Activated T-cell treated with anti-CD3 and anti-CD28 coated beads, Interleukin-2, amount 50 U/mL, for 72 hours (primary cell): Measurements from ENCODE around the gene CTXND1. TPM values are rescaled to one million over a fixed set of nuclear protein-coding genes. Genes with fewer than 3 reads are reported as not detected.
A peak's percentile ranks its signal among the peaks of the same experiment; 100 is the strongest.

Source experiments
- ATAC-seq, 2 donors: fragments of 150-1000 bp; cut with Tn5 transposase; replicated peaks in 1 of 2; 2 replicates each; pipeline ENCODE4 v1.10.0; 2021; ENCODE audit warnings: moderate library complexity in 2 of 2, mild to moderate bottlenecking in 1 of 2
- DNase-seq, 2 donors: peaks; one replicate each; pipeline ENCODE4 v3.0.0; 2021 to 2022; ENCODE audit warnings: mixed read lengths in 1 of 2
- H3K27ac Mint-ChIP-seq: one replicate; pipeline ENCODE4 v1.8.0; 2022; ENCODE audit warnings: mild to moderate bottlenecking, moderate library complexity, mixed read lengths
- H3K27me3 Mint-ChIP-seq: one replicate; pipeline ENCODE4 v1.8.0; 2022; ENCODE audit warnings: low read depth, mixed read lengths
- H3K36me3 Mint-ChIP-seq, 2 donors: one replicate each; pipeline ENCODE4 v1.8.0; 2022; ENCODE audit warnings: mixed read lengths in 2 of 2, mild to moderate bottlenecking in 1 of 2; ENCODE audit not compliant: insufficient read depth in 2 of 2
- H3K4me1 Mint-ChIP-seq: one replicate; pipeline ENCODE4 v1.8.0; 2022; ENCODE audit warnings: low read depth, mixed read lengths
- H3K4me3 Mint-ChIP-seq, 2 donors: one replicate each; pipeline ENCODE4 v1.8.0; 2022; ENCODE audit warnings: mild to moderate bottlenecking in 2 of 2, mixed read lengths in 2 of 2, moderate library complexity in 2 of 2
- H3K9me3 Mint-ChIP-seq, 2 donors: one replicate each; pipeline ENCODE4 v1.8.0; 2022; ENCODE audit warnings: mixed read lengths in 2 of 2
- total RNA-seq, 2 donors: library from RNA; stranded (reverse); gene quantifications; one replicate each; pipeline ENCODE4 v1.2.3, GENCODE V29; 2022

Gene CTXND1
- total RNA-seq, 2 donors from 2014 or later, result not detected

DNA sequence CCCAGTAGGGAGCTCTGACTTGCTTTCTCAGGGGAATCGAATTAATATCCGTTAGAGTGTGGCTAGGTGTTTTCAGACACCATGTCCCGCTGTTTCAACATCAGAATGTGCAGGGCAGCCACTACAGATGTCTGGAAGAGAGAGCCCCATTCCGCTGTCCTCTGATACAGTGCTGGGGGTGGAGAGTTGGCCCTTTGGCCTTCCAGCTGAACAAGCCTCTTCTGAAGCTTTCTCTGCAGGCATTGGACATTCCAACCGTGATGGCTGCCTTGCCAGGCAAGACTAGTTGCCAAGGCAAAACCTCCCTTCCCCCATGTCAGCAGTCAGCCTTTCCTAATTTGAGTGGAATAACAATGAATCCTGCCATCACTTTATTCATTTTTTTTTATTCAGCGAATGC lies 97.7 kb downstream of the CTXND1 start:
- peaks cover 36% of the 10 kb centered on the region for H3K4me1 Mint-ChIP-seq
- H3K27ac Mint-ChIP-seq, result peak overlapping the region; percentile 11

DNA sequence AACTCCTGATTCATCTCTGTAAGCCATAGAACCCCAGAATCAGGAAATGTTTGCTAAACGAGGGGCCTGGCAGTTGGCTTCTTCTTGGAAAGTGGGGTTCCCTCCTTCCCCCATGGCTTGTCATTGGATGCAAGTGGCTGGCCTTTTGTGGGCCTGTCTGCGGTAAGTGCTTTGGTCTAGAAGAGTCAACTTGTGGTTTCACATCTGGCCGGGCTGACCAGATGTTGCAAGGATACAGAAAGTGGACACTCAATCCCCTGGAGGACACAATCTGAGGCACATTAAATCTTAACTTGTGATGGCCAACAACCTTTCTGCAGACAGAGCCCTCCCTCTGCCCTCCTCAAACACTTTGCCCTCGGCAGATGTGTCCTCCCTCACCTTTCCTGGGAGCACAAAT lies 98.1 kb downstream of the CTXND1 start:
- H3K4me3 Mint-ChIP-seq, result peak overlapping the region; percentile 81 to 91
- H3K9me3 Mint-ChIP-seq, result no peaks in the 10 kb centered on the region
- H3K4me1 Mint-ChIP-seq, result peaks cover 33% of the 10 kb centered on the region
- no peak for ATAC-seq
- H3K27me3 Mint-ChIP-seq, result no peaks in the 10 kb centered on the region
- H3K36me3 Mint-ChIP-seq, result no peaks in the 10 kb centered on the region
- DNase-seq, result no peak
- H3K27ac Mint-ChIP-seq, result peak overlapping the region; percentile 88

More for the DNA sequence above, 97.7 kb downstream of the CTXND1 start:
- Mint-ChIP-seq H3K27me3 (no peaks in the 10 kb centered on the region), H3K36me3 (peaks cover under 1 to 1% of the 10 kb centered on the region in 2 donors), H3K4me3 (peak overlapping the region; percentile 81 to 91), H3K9me3 (no peaks in the 10 kb centered on the region)
- no peak for DNase-seq
- no peak for ATAC-seq

DNA sequence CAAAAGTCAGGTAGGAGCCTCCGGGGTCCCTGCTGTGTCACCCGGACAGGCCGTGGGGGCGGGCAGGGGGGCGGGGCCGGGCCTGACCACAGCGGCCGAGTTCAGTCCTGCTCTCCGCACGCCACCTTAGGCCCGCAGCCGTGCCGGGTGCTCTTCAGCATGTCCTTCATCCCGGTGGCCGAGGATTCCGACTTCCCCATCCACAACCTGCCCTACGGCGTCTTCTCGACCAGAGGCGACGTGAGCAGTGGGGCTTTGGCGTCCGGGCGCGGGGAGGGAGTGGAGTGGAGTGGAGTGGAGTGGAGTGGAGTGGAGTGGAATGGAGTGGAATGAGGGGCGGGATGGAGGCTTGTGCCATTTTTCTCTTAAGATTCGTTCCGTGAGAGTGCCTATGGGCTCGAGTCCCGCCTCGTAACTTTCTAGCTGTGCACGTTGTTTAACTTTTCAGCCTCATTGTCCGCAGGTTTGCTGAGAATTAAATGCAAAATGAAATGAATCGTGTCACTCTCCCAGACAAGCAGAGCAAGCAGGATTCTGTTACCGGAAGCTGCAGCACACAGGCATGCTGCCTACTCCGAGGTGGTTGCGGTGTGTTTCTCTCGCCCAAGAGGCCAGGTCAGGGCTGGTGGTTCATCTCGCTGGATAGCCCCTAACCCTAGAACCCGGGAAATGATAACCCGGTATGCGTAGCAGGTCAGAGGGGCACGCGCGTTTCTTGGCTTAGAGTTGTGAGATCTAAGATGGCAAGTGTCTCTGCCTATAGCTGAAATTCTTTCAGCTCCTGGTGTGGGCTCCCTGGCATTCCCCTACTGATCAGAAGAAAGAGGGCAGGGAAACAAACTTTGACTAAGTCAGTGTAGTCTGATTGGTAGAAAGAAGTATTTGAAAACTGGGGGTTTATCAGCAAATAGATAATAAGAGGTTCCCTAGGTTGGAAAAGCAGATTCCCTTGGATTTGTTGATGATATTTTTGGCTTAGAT lies 98.8 kb downstream of the CTXND1 start, which contains the start of gene FAH:
TSS of gene FAH (plus strand) at position 104 of the 981 bp plus-strand sequence. CDS start at position 160, 56 bp downstream.
- Mint-ChIP-seq H3K9me3 (no peaks in the 10 kb centered on the region), H3K27me3 (no peaks in the 10 kb centered on the region), H3K36me3 (no peaks in the 10 kb centered on the region), H3K27ac (peak within 1 kb of the TSS; percentile 88), H3K4me1 (peaks cover 33% of the 10 kb centered on the region), H3K4me3 (peak within 1 kb of the TSS; percentile 81 to 91)
- peak; percentile 61 to 69 for DNase-seq
- ATAC-seq, result peak; percentile 83 to 85

DNA sequence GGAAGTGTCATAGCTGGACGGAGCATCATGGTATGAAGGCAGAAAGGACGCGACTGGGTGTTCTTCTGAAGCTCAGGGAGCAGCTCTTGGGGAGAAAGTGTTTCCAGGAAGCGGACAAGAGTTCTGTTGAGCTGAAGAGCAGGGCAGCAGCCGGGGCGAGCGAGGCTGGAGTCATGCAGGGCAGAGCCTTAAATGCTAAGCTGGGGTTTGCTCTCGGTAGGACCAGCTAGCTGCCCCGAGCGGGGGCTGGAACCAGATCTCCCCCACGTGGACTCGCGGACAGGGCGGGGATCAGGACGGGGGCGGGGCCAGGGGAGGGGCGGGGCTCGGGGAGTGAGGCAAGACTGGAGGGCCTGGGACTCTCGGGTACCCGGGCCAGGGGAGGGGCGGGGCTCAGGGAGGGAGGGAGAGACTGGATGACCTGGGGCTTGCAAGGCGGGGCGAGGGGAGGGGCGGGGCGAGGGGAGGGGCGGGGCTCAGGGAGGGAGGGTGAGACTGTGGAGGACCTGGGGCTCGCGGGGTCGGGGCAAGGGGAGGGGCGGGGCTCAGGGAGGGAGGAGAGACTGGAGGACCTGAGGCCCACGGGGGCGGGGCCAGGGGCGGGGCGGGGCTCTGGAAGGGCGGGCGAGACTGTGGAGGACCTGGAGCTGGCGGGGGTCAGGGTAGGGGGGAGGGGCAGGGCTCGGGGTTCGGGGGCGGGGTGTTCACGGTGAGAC lies 99.7 kb downstream of the CTXND1 start:
- Mint-ChIP-seq H3K9me3 (no peaks in the 10 kb centered on the region), H3K27ac (peak overlapping the region; percentile 47), H3K36me3 (no peaks in the 10 kb centered on the region), H3K4me3 (peak overlapping the region; percentile 81 to 91), H3K27me3 (no peaks in the 10 kb centered on the region), H3K4me1 (peaks cover 33% of the 10 kb centered on the region)
- ATAC-seq, result peak; percentile 74 to 78
- peak; percentile 84 to 89 for DNase-seq

DNA sequence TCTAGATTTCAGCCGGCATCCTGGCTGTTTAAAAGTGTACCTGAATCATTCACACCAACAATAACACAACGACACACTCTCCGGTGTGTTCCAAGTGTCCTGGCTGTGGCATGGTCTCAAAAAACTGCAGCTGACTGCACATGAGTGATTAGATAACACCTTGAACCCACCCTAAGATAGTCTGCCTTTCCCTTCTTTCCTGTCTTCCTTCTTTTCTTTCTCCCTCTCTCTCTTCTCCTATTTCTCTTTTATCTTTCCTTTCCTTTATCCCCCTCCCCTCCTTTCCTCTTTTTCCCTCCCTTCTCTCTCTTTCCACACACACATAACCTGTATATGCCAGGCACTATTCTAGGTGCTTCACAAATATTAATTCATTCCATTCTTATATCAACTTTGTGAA lies 100.4 kb downstream of the CTXND1 start:
- Mint-ChIP-seq H3K4me3 (peak overlapping the region; percentile 72 to 81), H3K4me1 (peaks cover 33% of the 10 kb centered on the region), H3K36me3 (no peaks in the 10 kb centered on the region), H3K9me3 (no peaks in the 10 kb centered on the region), H3K27me3 (no peaks in the 10 kb centered on the region), H3K27ac (no peak overlapping the region)
- ATAC-seq (no peak), DNase-seq (no peak)

DNA sequence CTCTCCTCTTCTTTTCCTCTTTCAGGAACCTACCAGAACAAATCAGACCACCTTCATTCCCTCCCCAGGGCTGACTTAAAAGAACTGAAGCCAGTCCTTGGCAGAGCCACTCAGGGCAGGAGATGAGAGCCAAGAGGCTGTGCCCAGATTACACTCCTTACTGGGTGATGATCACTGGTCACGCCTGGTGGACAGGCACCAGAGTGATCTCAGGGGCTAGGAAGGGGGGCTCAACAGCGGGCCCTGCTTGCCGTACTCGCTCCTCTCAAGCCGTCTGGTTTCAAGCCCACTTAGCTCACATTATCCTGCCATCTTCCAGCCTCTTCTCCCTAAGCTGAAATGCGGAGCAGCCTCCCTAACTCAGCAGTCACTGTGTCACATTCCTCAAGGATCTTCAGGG lies 100.9 kb downstream of the CTXND1 start:
- Mint-ChIP-seq H3K27me3 (no peaks in the 10 kb centered on the region), H3K4me3 (no peak overlapping the region), H3K27ac (no peak overlapping the region), H3K9me3 (no peaks in the 10 kb centered on the region), H3K36me3 (no peaks in the 10 kb centered on the region), H3K4me1 (peaks cover 33% of the 10 kb centered on the region)
- DNase-seq, result no peak
- ATAC-seq, result no peak

Other genes starting within 250 kb of the CTXND1 start
- gene ZFAND6, start 192.5 kb downstream of the CTXND1 start, total RNA-seq, result 10 to 100 TPM; 43.9 to 44.1 TPM
- gene FAH, start 99.2 kb downstream of the CTXND1 start, total RNA-seq, result 10 to 100 TPM; 66.3 to 74.3 TPM
- under 1 TPM; 0.07 to 0.19 TPM for gene ARNT2, start 152.2 kb upstream of the CTXND1 start, total RNA-seq